WTC11 (cell line): ENCODE measurements around the gene PRKX. TPM values are rescaled to one million over a fixed set of nuclear protein-coding genes. Genes with fewer than 3 reads are reported as not detected.

ENCODE experiments used
- ATAC-seq: fragments of 200-7000 bp; cut with Tn5 transposase; 2 replicates; pipeline ENCODE4 v1.10.0; 2021; ENCODE audit warnings: mild to moderate bottlenecking, moderate library complexity
- CTCF ChIA-PET: fragments of 300-600 bp; sonication (Branson Sonifier 250); formaldehyde crosslinking; loops from one replicate; lab custom pipeline; 2021; ENCODE audit warnings: antibody characterized with exemption; lab: Charles Lee
- POLR2A ChIA-PET: fragments of 350-600 bp; sonication (Branson Sonifier 250); formaldehyde crosslinking; loops from one replicate; lab custom pipeline; 2021; ENCODE audit warnings: antibody characterized with exemption; lab: Charles Lee
- DNase-seq: peaks from one replicate; pipeline ENCODE4 v3.0.0; 2021; ENCODE audit warnings: low spot score
- H3K27ac Mint-ChIP-seq: 2 replicates; pipeline ENCODE4 v1.8.0; 2021; ENCODE audit warnings: mixed read lengths
- H3K27me3 Mint-ChIP-seq: 2 replicates; pipeline ENCODE4 v1.8.0; 2021; ENCODE audit warnings: low read depth, mild to moderate bottlenecking, moderate library complexity, mixed read lengths
- H3K36me3 Mint-ChIP-seq: 2 replicates; pipeline ENCODE4 v1.8.0; 2021; ENCODE audit warnings: mixed read lengths
- H3K4me1 Mint-ChIP-seq: 2 replicates; pipeline ENCODE4 v1.8.0; 2022; ENCODE audit warnings: mixed read lengths
- H3K4me3 Mint-ChIP-seq: 2 replicates; pipeline ENCODE4 v1.8.0; 2021; ENCODE audit warnings: mild to moderate bottlenecking, moderate library complexity, mixed read lengths
- H3K9me3 Mint-ChIP-seq: 2 replicates; pipeline ENCODE4 v1.8.0; 2021; ENCODE audit warnings: mixed read lengths
- ATF1 ChIP-seq: sonication (generic); formaldehyde crosslinking; IDR thresholded peaks from 2 replicates; pipeline ENCODE4 v1.8.1; 2023; ENCODE audit warnings: mild to moderate bottlenecking, moderate library complexity, missing genetic modification reagents
- ESRRA ChIP-seq: sonication (generic); formaldehyde crosslinking; IDR thresholded peaks from 2 replicates; pipeline ENCODE4 v1.8.1; 2022; ENCODE audit warnings: mild to moderate bottlenecking, missing genetic modification reagents, borderline replicate concordance
- FOXK1 ChIP-seq: sonication (generic); formaldehyde crosslinking; IDR thresholded peaks from 2 replicates; pipeline ENCODE4 v1.8.0; 2022; ENCODE audit warnings: mild to moderate bottlenecking, moderate library complexity, missing genetic modification reagents
- GTF2I ChIP-seq: fragments of 250-450 bp; sonication (Bioruptor Pico); conservative IDR thresholded peaks from 2 replicates; pipeline ENCODE4 v1.4.0; 2021; ENCODE audit warnings: mild to moderate bottlenecking
- HMGA2 ChIP-seq: fragments of 250-450 bp; sonication (Bioruptor Pico); IDR thresholded peaks from 2 replicates; pipeline ENCODE4 v1.4.0; 2021; ENCODE audit warnings: mild to moderate bottlenecking, moderate library complexity
- SOX15 ChIP-seq: fragments of 250-450 bp; sonication (Bioruptor Pico); IDR thresholded peaks from 2 replicates; pipeline ENCODE4 v1.9.0; 2021; ENCODE audit warnings: mild to moderate bottlenecking
- TCF7 ChIP-seq: sonication (generic); formaldehyde crosslinking; IDR thresholded peaks from 2 replicates; pipeline ENCODE4 v1.8.0; 2022; ENCODE audit warnings: mild to moderate bottlenecking, low read depth, missing genetic modification reagents, moderate library complexity
- TEAD4 ChIP-seq: sonication (generic); formaldehyde crosslinking; IDR thresholded peaks from 2 replicates; pipeline ENCODE4 v1.8.0; 2022; ENCODE audit warnings: mild to moderate bottlenecking, missing genetic modification reagents
- ZNF219 ChIP-seq: sonication (generic); formaldehyde crosslinking; IDR thresholded peaks from 2 replicates; pipeline ENCODE4 v1.8.0; 2023; ENCODE audit warnings: missing genetic modification reagents, mild to moderate bottlenecking, borderline replicate concordance
- ZNF416 ChIP-seq: fragments of 250-450 bp; sonication (Bioruptor Pico); IDR thresholded peaks from 2 replicates; pipeline ENCODE4 v1.9.0; 2021; ENCODE audit warnings: mild to moderate bottlenecking, inconsistent platforms
- total RNA-seq: library from RNA; stranded (reverse); gene quantifications from 3 replicates; pipeline ENCODE4 v1.2.3, GENCODE V29; 2021
- TF ChIP-seq, protein P1 (sequence below): fragments of 250-450 bp; sonication (Bioruptor Pico); conservative IDR thresholded peaks from 2 replicates; pipeline ENCODE4 v1.9.0; 2021; ENCODE audit warnings: mild to moderate bottlenecking
- TF ChIP-seq, protein P2 (sequence below): sonication (generic); formaldehyde crosslinking; IDR thresholded peaks from 2 replicates; pipeline ENCODE4 v1.8.1; 2023; ENCODE audit warnings: mild to moderate bottlenecking, missing genetic modification reagents
- TF ChIP-seq, protein P3 (sequence below): fragments of 200-600 bp; IDR thresholded peaks from 2 replicates; pipeline ENCODE4 v1.8.0; 2022; ENCODE audit warnings: antibody characterized with exemption
- TF ChIP-seq, protein P4 (sequence below): fragments of 250-450 bp; sonication (Bioruptor Pico); IDR thresholded peaks from 2 replicates; pipeline ENCODE4 v1.9.0; 2021; ENCODE audit warnings: moderate library complexity, mild to moderate bottlenecking, inconsistent platforms, borderline replicate concordance
- TF ChIP-seq, protein P5 (sequence below): fragments of 250-450 bp; sonication (Bioruptor Pico); IDR thresholded peaks from 2 replicates; pipeline ENCODE4 v2.1.2; 2022; ENCODE audit warnings: mild to moderate bottlenecking, moderate library complexity
- TF ChIP-seq, protein P6 (sequence below): sonication (generic); formaldehyde crosslinking; IDR thresholded peaks from 2 replicates; pipeline ENCODE4 v1.8.1; 2023; ENCODE audit warnings: mild to moderate bottlenecking, moderate library complexity, missing genetic modification reagents

Gene PRKX
- total RNA-seq, 1 experiment from 2014 or later: 66.6 TPM

DNA sequence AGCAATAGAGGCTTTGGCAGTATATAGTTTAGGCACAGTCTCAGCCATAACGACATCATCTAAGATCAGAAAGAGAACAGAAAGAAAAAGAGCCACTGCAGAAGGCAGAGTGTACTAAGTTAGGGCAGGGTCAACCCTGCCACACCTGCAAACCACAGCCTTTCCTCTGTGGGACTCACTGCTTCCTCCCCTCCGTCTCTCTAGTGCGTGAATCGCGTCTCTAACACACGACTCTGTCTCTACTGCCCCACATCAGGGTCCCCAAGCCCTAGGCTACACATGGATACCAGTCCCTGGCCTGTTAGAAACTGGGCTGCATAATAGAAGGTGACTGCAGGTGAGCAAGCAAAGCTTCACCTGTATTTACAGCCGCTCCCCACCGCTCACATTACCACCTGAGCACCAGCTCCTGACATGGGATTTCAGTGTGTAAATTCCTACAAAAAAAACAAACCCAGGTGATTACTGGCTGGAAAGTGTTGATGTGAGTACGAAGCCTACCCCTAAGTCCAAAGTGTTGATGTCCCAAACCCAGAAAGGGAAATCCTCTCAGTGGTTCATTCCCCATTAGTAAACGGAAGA is 128.9 kb downstream of the PRKX start (continued):
- TF ChIP-seq, protein P1, sequence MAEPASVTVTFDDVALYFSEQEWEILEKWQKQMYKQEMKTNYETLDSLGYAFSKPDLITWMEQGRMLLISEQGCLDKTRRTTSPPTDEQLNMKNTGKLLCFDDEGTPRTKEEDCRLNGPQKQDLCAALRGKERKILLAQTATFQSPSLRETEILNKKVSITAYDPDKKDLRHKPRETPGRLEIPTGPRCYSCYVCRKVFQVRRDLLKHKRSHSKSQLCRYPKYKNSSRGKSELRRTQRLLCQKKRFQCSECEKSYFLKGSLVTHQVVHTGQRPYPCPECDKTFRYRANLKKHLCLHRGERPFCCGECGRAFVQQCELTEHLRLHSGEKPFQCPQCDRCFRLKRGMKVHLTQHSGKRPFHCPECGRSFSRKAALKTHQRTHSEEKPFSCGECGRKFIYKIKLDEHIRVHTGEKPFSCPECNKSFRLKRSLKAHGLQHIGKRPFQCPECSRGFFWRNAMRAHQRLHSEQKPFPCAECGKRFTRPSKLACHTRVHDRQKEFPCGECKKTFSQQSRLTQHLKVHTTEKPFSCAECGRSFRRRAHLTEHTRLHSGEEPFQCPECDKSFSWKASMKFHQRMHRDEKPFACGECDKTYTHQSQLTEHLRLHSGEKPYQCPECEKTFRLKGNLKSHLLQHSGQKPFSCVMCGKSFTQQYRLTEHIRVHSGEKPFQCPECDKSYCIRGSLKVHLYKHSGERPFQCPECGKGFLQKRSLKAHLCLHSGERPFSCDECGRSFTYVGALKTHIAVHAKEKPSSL (CRISPR knock-in tag): no peak
- no peak for TF ChIP-seq GTF2I (CRISPR knock-in tag)

DNA sequence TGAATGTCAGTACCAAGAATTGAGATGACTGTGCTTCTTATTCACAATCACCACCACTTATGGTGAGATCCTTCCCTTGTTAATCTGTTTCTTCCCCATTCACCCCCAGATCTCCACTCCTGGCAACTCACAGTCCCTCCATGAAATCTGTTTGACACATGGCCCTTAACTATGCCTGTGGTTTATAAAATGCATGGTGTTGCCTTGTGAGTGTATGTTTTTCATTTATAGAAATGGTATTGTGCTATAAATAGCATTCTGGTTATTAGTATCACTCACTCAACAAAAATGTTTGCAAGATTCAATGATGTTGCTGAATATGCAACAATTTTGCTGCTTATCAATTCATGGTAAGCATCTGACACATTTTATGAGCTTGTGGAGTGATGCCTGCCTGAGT is 131.0 kb downstream of the PRKX start:
- no peaks in the 10 kb centered on the region for H3K36me3 Mint-ChIP-seq
- H3K27ac Mint-ChIP-seq: no peak overlapping the region
- POLR2A ChIA-PET: no interaction called here
- no peak for ATAC-seq
- no peak overlapping the region for H3K4me3 Mint-ChIP-seq
- peaks cover 59% of the 10 kb centered on the region for H3K27me3 Mint-ChIP-seq
- peaks cover 6% of the 10 kb centered on the region; the same call in 1 of the 2 replicates for H3K4me1 Mint-ChIP-seq
- CTCF ChIA-PET: no interaction called here
- DNase-seq: no peak
- TF ChIP-seq TEAD4 (CRISPR knock-in tag) (no peak), ATF1 (no peak), ZNF416 (no peak), FOXK1 (CRISPR knock-in tag) (no peak), SOX15 (CRISPR knock-in tag) (no peak), TCF7 (CRISPR knock-in tag) (no peak), ZNF219 (CRISPR knock-in tag) (no peak), ESRRA (no peak), HMGA2 (CRISPR knock-in tag) (no peak)
- TF ChIP-seq, protein P2, sequence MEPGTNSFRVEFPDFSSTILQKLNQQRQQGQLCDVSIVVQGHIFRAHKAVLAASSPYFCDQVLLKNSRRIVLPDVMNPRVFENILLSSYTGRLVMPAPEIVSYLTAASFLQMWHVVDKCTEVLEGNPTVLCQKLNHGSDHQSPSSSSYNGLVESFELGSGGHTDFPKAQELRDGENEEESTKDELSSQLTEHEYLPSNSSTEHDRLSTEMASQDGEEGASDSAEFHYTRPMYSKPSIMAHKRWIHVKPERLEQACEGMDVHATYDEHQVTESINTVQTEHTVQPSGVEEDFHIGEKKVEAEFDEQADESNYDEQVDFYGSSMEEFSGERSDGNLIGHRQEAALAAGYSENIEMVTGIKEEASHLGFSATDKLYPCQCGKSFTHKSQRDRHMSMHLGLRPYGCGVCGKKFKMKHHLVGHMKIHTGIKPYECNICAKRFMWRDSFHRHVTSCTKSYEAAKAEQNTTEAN: no peak
- TF ChIP-seq, protein P1 (CRISPR knock-in tag): no peak
- TF ChIP-seq, protein P3, sequence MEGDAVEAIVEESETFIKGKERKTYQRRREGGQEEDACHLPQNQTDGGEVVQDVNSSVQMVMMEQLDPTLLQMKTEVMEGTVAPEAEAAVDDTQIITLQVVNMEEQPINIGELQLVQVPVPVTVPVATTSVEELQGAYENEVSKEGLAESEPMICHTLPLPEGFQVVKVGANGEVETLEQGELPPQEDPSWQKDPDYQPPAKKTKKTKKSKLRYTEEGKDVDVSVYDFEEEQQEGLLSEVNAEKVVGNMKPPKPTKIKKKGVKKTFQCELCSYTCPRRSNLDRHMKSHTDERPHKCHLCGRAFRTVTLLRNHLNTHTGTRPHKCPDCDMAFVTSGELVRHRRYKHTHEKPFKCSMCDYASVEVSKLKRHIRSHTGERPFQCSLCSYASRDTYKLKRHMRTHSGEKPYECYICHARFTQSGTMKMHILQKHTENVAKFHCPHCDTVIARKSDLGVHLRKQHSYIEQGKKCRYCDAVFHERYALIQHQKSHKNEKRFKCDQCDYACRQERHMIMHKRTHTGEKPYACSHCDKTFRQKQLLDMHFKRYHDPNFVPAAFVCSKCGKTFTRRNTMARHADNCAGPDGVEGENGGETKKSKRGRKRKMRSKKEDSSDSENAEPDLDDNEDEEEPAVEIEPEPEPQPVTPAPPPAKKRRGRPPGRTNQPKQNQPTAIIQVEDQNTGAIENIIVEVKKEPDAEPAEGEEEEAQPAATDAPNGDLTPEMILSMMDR: no peak
- TF ChIP-seq, protein P4, sequence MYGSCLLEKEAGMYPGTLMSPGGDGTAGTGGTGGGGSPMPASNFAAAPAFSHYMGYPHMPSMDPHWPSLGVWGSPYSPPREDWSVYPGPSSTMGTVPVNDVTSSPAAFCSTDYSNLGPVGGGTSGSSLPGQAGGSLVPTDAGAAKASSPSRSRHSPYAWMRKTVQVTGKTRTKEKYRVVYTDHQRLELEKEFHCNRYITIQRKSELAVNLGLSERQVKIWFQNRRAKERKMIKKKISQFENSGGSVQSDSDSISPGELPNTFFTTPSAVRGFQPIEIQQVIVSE (CRISPR knock-in tag): no peak
- TF ChIP-seq, protein P5, sequence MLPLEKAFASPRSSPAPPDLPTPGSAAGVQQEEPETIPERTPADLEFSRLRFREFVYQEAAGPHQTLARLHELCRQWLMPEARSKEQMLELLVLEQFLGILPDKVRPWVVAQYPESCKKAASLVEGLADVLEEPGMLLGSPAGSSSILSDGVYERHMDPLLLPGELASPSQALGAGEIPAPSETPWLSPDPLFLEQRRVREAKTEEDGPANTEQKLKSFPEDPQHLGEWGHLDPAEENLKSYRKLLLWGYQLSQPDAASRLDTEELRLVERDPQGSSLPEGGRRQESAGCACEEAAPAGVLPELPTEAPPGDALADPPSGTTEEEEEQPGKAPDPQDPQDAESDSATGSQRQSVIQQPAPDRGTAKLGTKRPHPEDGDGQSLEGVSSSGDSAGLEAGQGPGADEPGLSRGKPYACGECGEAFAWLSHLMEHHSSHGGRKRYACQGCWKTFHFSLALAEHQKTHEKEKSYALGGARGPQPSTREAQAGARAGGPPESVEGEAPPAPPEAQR: no peak
- TF ChIP-seq, protein P6, sequence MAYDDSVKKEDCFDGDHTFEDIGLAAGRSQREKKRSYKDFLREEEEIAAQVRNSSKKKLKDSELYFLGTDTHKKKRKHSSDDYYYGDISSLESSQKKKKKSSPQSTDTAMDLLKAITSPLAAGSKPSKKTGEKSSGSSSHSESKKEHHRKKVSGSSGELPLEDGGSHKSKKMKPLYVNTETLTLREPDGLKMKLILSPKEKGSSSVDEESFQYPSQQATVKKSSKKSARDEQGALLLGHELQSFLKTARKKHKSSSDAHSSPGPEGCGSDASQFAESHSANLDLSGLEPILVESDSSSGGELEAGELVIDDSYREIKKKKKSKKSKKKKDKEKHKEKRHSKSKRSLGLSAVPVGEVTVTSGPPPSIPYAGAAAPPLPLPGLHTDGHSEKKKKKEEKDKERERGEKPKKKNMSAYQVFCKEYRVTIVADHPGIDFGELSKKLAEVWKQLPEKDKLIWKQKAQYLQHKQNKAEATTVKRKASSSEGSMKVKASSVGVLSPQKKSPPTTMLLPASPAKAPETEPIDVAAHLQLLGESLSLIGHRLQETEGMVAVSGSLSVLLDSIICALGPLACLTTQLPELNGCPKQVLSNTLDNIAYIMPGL (CRISPR knock-in tag): no peak
- TF ChIP-seq, all 79 proteins: peak for 0
- no peaks in the 10 kb centered on the region for H3K9me3 Mint-ChIP-seq
